ENCODE results near the gene HRH3.

Gene HRH3

DNA sequence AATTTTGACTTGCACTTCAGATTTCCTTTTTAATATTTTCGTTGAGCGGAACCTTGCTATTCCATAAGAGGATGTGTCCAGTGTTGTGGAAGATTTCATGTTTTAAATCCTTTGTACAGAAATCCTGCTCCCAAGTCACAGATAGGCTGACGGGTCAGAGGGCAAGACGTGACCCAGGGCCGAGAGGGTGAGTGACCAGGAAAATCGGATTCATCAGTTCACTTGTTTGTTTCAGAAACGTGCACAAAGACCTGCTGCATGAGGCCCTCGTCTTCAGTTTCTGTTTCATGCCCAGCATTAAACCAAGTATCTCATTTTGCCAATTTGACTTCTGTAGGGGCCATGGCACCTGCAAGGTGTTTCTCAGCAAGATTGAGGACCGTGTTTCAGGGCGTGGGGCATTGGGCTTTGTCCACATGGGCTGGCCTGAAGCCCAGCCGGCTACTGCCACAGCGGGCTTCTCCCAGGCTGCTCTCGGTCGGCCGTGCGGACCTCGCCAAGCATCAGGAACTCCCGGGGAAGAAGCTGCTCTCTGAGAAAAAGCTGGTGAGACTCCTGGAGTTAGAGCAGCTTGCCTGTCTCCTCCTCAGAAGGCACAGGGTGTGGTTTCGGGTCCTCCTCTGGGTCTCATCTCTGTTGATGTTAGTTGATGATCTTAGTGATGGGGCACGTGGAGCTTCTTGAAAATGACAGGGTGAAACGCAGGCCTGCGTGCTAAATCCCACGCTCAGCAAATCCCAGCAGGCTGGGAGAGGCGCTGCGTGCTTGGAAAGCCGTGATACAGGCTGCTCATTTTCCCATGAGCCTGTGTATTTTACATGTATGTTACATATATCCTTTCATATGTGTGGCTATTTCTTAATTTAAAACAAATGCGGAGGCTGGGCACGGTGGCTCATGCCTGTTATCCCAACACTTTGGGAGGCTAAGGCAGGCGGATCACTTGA is 26.7 kb downstream of the HRH3 start:
- Histone ChIP-seq H3K9me2 (ENCODE audit: low read depth, low read length) (no peaks in the 10 kb centered on the region), H2AFZ (ENCODE audit: low read length) (no peak overlapping the region), H3K4me1 (ENCODE audit: insufficient read depth, low read length, severe bottlenecking) (peaks cover 40% of the 10 kb centered on the region), H3K4me2 (ENCODE audit: low read length) (no peak overlapping the region), H3K27ac (ENCODE audit: low read depth, low read length, poor library complexity, severe bottlenecking) (peak overlapping the region; percentile 9), H3K9ac (ENCODE audit: low read length) (no peak overlapping the region), H4K20me1 (ENCODE audit: insufficient read depth, low read length) (no peaks in the 10 kb centered on the region), H3K79me2 (ENCODE audit: insufficient read depth, low read length) (peaks cover 6% of the 10 kb centered on the region; the same call in 1 of the 2 replicates), H3K9me3 (ENCODE audit: low read length) (no peaks in the 10 kb centered on the region), H3K36me3 (ENCODE audit: insufficient read depth, low read length) (peaks cover 32% of the 10 kb centered on the region), H3K4me3 (ENCODE audit: low read depth, low read length, poor library complexity, severe bottlenecking) (no peak overlapping the region), H3F3A (ENCODE audit: insufficient read depth, low read length) (no peaks in the 10 kb centered on the region), H3K27me3 (ENCODE audit: insufficient read depth, low read length) (no peaks in the 10 kb centered on the region)
- TF ChIP-seq EZH2 (IDR thresholded peaks at IDR 0.05; ENCODE audit: borderline replicate concordance, low read length) = no peak
- no peak for TF ChIP-seq CTCF (IDR thresholded peaks at IDR 0.05; ENCODE audit: low read length)

- Histone ChIP-seq H3K36me3 (ENCODE audit: insufficient read depth, low read length) (peaks cover 25% of the 10 kb centered on the region), H3K9ac (ENCODE audit: low read length) (no peak overlapping the region)
- TF ChIP-seq EZH2 (IDR thresholded peaks at IDR 0.05; ENCODE audit: borderline replicate concordance, low read length) (no peak), CTCF (IDR thresholded peaks at IDR 0.05; ENCODE audit: low read length) (no peak)
Measured at GRCh38 chr20:62192635-62193034, 27.4 kb downstream of the HRH3 start.

GRCh38 chr20:62191781-62192559 is 28.1 kb downstream of the HRH3 start:
- Histone ChIP-seq H3K27ac (ENCODE audit: low read depth, low read length, poor library complexity, severe bottlenecking) (peak overlapping the region; percentile 41), H3F3A (ENCODE audit: insufficient read depth, low read length) (no peaks in the 10 kb centered on the region), H3K9me2 (ENCODE audit: low read depth, low read length) (no peaks in the 10 kb centered on the region), H2AFZ (ENCODE audit: low read length) (no peak overlapping the region), H3K9ac (ENCODE audit: low read length) (no peak overlapping the region), H3K4me3 (ENCODE audit: low read depth, low read length, poor library complexity, severe bottlenecking) (no peak overlapping the region), H3K4me2 (ENCODE audit: low read length) (peak overlapping the region; percentile 16; the same call in 1 of the 2 replicates), H3K36me3 (ENCODE audit: insufficient read depth, low read length) (peaks cover 21% of the 10 kb centered on the region; the same call in 1 of the 2 replicates), H3K9me3 (ENCODE audit: low read length) (no peaks in the 10 kb centered on the region), H4K20me1 (ENCODE audit: insufficient read depth, low read length) (no peaks in the 10 kb centered on the region), H3K4me1 (ENCODE audit: insufficient read depth, low read length, severe bottlenecking) (peaks cover 51% of the 10 kb centered on the region), H3K79me2 (ENCODE audit: insufficient read depth, low read length) (peaks cover 20% of the 10 kb centered on the region), H3K27me3 (ENCODE audit: insufficient read depth, low read length) (no peaks in the 10 kb centered on the region)
- TF ChIP-seq EZH2 (IDR thresholded peaks at IDR 0.05; ENCODE audit: borderline replicate concordance, low read length) = no peak
- no peak for TF ChIP-seq CTCF (IDR thresholded peaks at IDR 0.05; ENCODE audit: low read length)

More at GRCh38 chr20:62192635-62193034, 27.4 kb downstream of the HRH3 start:
- Histone ChIP-seq H3K4me3 (ENCODE audit: low read depth, low read length, poor library complexity, severe bottlenecking) (no peak overlapping the region), H3K9me2 (ENCODE audit: low read depth, low read length) (no peaks in the 10 kb centered on the region), H3K4me1 (ENCODE audit: insufficient read depth, low read length, severe bottlenecking) (peaks cover 44% of the 10 kb centered on the region), H2AFZ (ENCODE audit: low read length) (no peak overlapping the region), H4K20me1 (ENCODE audit: insufficient read depth, low read length) (no peaks in the 10 kb centered on the region), H3F3A (ENCODE audit: insufficient read depth, low read length) (no peaks in the 10 kb centered on the region), H3K27ac (ENCODE audit: low read depth, low read length, poor library complexity, severe bottlenecking) (peak overlapping the region; percentile 41), H3K9me3 (ENCODE audit: low read length) (no peaks in the 10 kb centered on the region), H3K27me3 (ENCODE audit: insufficient read depth, low read length) (no peaks in the 10 kb centered on the region), H3K4me2 (ENCODE audit: low read length) (peak overlapping the region; percentile 16; the same call in 1 of the 2 replicates), H3K79me2 (ENCODE audit: insufficient read depth, low read length) (peaks cover 13% of the 10 kb centered on the region)

Measured in OCI-LY1 (cell line).